ENCODE measurements around the gene SEMA4A. TPM values are rescaled to one million over a fixed set of nuclear protein-coding genes. Genes with fewer than 3 reads are reported as not detected.
"Not testable (repeated sequence)": the region's sequence is repeated elsewhere in the genome, so short reads cannot be mapped to it uniquely, and the experiment has no call there.

Gene SEMA4A
- total RNA-seq, 1 donor from 2014 or later, result 1.4 TPM

DNA sequence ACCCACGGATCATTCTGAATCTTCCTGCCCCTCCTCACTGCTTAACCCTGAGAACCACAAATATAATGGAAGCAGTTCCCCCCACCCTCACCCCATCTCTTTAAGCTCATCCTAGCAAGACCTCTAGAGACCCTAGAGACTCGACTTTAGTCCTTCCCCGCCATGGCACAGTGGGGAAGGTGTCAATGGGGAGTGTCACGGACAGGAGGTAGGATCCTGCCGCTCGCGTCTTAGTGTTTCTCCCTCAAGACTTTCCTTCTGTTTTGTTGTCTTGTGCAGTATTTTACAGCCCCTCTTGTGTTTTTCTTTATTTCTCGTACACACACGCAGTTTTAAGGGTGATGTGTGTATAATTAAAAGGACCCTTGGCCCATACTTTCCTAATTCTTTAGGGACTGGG is 58.7 kb downstream of the SEMA4A start:
- ATAC-seq (ENCODE audit: poor library complexity), result no peak
- no peak for DNase-seq
- intact Hi-C loops (cut with DNase I), result no loop called here

DNA sequence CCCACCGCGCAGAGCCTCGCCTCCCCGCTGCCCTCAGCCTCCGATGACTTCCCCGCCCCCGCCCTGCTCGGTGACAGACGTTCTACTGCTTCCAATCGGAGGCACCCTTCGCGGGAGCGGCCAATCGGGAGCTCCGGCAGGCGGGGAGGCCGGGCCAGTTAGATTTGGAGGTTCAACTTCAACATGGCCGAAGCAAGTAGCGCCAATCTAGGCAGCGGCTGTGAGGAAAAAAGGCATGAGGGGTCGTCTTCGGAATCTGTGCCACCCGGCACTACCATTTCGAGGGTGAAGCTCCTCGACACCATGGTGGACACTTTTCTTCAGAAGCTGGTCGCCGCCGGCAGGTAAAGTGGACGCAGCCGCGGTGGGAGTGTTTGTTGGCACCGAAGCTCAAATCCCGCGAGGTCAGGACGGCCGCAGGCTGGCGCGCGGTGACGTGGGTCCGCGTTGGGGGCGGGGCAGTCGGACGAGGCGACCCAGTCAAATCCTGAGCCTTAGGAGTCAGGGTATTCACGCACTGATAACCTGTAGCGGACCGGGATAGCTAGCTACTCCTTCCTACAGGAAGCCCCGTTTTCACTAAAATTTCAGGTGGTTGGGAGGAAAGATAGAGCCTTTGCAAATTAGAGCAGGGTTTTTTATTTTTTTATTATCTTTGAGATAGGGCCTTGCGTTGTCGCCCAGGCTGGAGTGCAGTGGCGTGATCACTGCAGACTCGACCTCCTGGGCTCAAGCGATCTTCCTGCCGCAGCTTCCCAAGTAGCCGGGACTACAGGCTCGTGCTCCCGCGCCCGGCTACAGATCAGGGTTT is 59.7 kb downstream of the SEMA4A start, which contains the start of gene PMF1:
PMF1 (plus strand) TSS at position 175 of the 811 bp plus-strand sequence; CDS start at position 184, 9 bp downstream.
- peak; percentile 99 for ATAC-seq (ENCODE audit: poor library complexity)
- intact Hi-C loops (cut with DNase I), result no loop called here
- DNase-seq, result peak; percentile 98

DNA sequence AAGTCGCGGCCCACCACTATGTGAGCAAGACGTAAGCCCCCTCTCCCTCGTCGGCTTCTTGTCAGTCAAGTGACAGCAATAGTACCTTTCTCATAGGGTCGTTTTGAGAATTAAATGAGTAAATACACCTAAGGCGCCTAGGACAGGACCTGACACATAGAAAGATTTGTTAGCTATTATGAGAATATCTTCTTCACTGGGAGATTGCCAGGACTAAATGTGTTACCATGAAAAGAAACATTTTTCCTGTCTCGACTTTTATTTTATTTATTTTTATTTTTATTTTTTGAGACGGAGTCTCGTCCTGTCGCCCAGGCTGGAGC is 60.2 kb downstream of the SEMA4A start:
- intact Hi-C loops (cut with DNase I), result no loop called here
- no peak for ATAC-seq (ENCODE audit: poor library complexity)
- no peak for DNase-seq

DNA sequence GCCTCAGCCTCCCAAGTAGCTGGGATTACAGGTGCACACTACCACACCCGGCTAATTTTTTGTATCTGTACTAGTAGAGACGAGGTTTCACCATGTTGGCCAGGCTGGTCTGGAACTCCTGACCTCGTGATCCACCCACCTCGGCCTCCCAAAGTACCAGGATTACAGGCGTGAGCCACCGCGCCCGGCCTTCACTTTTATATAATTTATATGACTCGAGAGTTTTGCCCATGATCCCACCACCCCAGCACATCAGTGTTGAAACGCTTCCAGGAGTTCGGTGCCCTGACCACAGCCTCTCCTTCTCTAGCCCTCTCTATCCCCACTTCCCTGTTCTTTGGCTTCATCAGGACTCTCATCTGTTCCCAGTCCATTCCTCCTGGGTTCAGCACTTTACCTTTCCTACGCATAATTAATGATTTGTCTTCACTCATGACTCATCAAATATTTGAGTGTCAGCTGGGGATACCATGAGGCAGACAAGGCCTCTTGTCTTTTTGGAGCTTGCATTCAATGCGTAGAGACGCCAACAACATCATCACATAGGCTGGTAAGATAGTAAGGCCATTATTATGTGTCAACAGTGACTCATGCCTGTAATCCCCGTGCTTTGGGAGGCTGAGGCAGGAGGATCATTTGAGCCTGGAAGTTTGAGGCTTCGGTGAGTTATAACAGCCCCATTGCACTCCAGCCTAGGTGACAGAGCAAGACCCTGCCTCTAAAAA is 60.8 kb downstream of the SEMA4A start:
- DNase-seq (no peak), ATAC-seq (ENCODE audit: poor library complexity) (no peak)
- intact Hi-C loops (cut with DNase I), result no loop called here

DNA sequence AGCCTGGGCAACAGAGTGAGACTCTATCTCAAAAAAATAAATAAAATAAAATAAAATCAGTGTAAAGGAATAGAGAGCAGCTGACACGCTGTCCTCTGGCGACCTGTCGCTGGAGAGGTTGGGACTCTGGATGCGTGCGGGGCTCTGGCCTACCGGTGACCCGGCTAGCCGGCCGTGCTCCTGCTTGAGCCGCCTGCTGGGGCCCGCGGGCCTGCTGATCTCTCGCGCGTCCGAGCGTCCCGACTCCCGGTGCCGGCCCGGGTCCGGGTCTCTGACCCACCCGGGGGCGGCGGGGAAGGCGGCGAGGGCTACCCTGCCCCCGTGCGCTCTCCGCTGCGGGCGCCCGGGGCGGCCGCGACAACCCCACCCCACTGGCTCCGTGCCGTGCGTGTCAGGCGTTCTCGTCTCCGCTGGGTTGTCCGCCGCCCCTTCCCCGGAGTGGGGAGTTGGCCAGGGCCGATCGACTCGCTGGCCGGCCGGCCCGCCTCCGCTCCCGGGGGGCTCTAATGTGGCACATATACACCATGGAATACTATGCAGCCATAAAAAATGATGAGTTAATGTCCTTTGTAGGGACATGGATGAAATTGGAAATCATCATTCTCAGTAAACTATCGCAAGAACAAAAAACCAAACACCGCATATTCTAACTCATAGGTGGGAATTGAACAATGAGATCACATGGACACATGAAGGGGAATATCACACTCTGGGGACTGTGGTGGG is 63.1 kb downstream of the SEMA4A start:
- intact Hi-C loops (cut with DNase I); DNase-seq; ATAC-seq (ENCODE audit: poor library complexity): not testable (repeated sequence)

DNA sequence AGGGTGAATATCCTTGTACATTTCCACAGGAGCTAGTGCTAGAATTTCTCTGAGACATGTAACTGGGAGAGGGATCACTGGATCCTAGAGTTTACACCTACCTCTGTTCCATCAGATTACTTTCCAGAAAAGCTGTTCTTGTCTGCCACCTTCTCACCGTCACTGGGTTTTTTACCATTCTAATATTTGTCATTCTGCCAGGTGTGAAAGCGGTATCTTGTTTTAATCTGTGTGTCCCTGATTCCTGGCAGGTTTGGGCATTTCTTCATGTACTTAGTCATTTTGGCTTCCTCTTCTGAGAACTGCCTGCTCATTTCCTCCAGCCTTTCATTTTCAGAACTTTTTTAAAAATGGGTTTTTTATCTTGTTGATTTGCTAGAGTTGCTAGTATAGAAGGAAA is 64.5 kb downstream of the SEMA4A start:
- intact Hi-C loops (cut with DNase I), result no loop called here
- no peak for DNase-seq
- no peak for ATAC-seq (ENCODE audit: poor library complexity)

DNA sequence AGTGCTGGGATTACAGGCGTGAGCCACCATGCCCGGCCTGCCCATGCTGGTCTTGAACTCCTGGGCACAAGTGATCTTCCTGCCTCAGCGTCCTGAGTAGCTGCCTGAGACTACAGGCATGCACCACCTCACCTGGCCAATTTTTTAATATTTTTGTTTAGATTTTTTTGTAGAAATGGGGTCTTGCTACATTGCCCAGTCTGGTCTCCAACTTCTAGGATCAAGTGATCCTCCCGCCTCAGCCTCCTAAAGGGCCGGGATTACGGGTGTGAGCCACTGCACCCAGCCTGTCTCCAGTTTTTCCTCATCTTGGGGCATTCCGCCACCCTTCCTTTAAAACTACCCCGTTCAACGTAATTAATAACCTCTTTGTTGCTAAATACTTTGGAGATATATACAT is 66.8 kb downstream of the SEMA4A start:
- intact Hi-C loops (cut with DNase I), result loop anchor here (5.0 kb wide), 1 partner anchor 68 kb away; the partner anchor contains the start of gene SEMA4A
- DNase-seq (no peak), ATAC-seq (ENCODE audit: poor library complexity) (no peak)

DNA sequence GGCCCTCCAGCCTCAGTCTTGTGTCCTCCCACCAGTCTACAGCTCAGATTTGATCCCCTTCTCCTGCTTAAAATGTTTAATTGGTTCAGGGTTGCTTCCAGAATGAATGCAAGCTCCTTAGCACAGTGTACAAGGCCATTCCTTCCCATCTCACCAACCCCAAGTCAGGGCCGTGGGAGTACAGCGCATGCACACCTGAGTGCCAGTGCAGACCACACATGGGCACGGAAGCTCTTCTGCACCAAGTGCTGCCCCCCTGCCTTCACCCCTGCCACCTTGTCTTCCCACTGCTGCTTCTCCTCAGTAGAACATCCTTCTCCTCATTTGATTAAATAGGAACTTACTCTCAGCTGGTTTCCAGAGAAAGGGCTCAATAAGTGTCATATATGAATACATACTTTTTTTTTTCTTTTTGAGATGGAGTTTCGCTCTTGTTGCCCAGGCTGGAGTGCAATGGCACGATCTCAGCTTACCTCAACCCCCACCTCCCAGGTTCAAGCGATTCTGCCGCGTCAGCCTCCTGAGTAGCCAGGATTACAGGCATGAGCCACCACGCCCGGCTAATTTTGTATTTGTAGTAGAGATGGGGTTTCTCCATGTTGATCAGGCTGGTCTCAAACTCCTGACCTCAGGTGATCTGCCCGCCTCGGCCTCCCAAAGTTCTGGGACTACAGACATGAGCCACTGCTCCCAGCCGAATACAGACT is 68.8 kb downstream of the SEMA4A start:
- intact Hi-C loops (cut with DNase I), result loop anchor here (5.0 kb wide), 1 partner anchor 70 kb away; the partner anchor contains the start of gene SEMA4A
- no peak for ATAC-seq (ENCODE audit: poor library complexity)
- DNase-seq, result no peak

DNA sequence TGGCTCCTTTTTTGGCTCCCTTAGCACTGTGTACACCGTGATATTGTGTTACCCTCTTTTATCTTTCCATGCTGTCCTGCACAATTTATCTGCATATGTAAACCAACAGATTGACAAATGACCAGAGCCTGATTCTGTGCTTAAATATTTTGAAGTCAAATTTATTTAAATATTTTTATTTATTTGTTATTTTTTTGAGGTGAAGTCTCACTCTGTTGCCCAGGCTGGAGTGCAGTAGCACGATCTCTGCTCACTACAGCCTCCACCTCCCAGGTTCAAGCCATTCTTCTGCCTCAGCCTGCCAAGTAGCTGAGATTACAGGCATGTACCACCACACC is 72.3 kb downstream of the SEMA4A start:
- DNase-seq (no peak), ATAC-seq (ENCODE audit: poor library complexity) (no peak)
- intact Hi-C loops (cut with DNase I), result loop anchor here (2.0 kb wide), 1 partner anchor 135 kb away; no protein-coding TSS in a partner anchor

DNA sequence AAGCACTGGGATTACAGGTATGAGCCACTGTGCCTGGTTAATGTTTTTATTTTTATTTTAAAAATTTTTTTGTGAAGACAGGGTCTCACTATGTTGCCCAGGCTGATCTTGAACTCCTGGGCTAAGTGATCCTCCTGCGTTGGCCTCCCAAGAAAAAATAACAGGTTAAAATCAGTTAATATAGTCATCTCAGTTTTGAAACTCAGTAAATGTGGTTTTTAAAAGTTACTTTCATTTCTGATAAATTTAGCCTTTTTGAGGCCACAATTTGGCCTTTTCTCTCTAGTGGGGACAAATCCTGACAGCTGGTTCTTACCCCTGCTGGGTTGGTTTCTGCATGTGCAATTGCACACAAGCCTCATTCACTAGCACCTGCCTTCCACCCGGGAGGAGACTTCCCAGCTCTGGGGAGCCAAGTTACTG is 72.7 kb downstream of the SEMA4A start:
- no peak for ATAC-seq (ENCODE audit: poor library complexity)
- intact Hi-C loops (cut with DNase I), result no loop called here
- DNase-seq, result no peak

DNA sequence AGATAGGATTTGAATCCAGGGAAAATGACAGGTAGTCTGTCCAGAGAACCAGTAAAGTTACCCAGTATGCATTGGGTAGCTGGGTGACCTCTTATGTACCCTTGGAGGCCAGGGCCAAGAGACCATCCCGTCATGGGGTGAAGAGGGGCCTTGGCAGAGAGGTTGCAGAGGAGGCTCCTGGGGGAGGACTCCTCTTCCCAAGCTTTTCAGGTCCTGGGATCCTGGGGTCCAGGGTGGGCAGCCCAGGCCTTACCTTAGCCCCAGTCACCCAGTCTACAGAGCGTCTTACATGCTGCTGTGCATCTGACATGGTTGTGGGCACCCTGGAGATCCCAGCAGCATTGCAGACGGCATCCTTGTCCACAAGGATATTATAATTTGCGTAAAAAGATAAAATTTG is 73.4 kb downstream of the SEMA4A start:
- ATAC-seq (ENCODE audit: poor library complexity) (no peak), DNase-seq (no peak)
- intact Hi-C loops (cut with DNase I), result no loop called here

Other genes with a start within 250 kb of the SEMA4A start
- gene RIT1, start 242.2 kb upstream of the SEMA4A start, total RNA-seq, result 19.0 TPM
- gene KHDC4, start 219.2 kb upstream of the SEMA4A start, total RNA-seq, result 22.5 TPM
- gene RXFP4, start 211.9 kb upstream of the SEMA4A start, total RNA-seq, result not detected
- 55.7 TPM for gene ARHGEF2, start 175.0 kb upstream of the SEMA4A start, total RNA-seq
- 66.9 TPM for gene SSR2, start 132.6 kb upstream of the SEMA4A start, total RNA-seq
- gene UBQLN4, start 99.8 kb upstream of the SEMA4A start, total RNA-seq, result 30.4 TPM
- gene LAMTOR2, start 98.8 kb upstream of the SEMA4A start, total RNA-seq, result 64.4 TPM
- gene RAB25, start 92.4 kb upstream of the SEMA4A start, total RNA-seq, result not detected
- gene MEX3A, start 71.1 kb upstream of the SEMA4A start, total RNA-seq, result 0.16 TPM
- 270 TPM for gene LMNA, start 38.9 kb upstream of the SEMA4A start, total RNA-seq
- gene SLC25A44, start 40.5 kb downstream of the SEMA4A start, total RNA-seq, result 15.8 TPM
- gene PMF1, start 59.4 kb downstream of the SEMA4A start, total RNA-seq, result 64.8 TPM
- 0.83 TPM for gene BGLAP, start 88.6 kb downstream of the SEMA4A start, total RNA-seq
- gene PAQR6, start 94.5 kb downstream of the SEMA4A start, total RNA-seq, result 0.51 TPM
- 82.4 TPM for gene SMG5, start 129.2 kb downstream of the SEMA4A start, total RNA-seq
- 1.3 TPM for gene TMEM79, start 130.7 kb downstream of the SEMA4A start, total RNA-seq
- gene GLMP, start 142.1 kb downstream of the SEMA4A start, total RNA-seq, result 14.1 TPM
- not detected for gene VHLL, start 145.7 kb downstream of the SEMA4A start, total RNA-seq
- gene CCT3, start 184.7 kb downstream of the SEMA4A start, total RNA-seq, result 128 TPM
- not detected for gene TSACC, start 184.9 kb downstream of the SEMA4A start, total RNA-seq
- not detected for gene RHBG, start 215.6 kb downstream of the SEMA4A start, total RNA-seq

Data from Right ventricle myocardium superior (tissue), 1 donor.